Hematopoietic multipotent progenitor cell (in vitro differentiated cells): ENCODE data around the gene IQSEC3. TPM values are rescaled to one million over a fixed set of nuclear protein-coding genes. Genes with fewer than 3 reads are reported as not detected.
A peak's percentile ranks its signal among the peaks of the same experiment; 100 is the strongest.

Source experiments
- DNase-seq, 3 donors: peaks; one replicate each; pipeline ENCODE4 v3.0.0-alpha.2; 2011 to 2015; ENCODE audit warnings: low read depth in 2 of 3, low spot score in 2 of 3
- total RNA-seq: library from RNA; depleted of rRNA; stranded (reverse); fragments of >200 nt; gene quantifications from one replicate; pipeline ENCODE4 v1.2.3, GENCODE V29; 2012

The IQSEC3 gene
- total RNA-seq, 1 donor: 3.8 TPM

GRCh38 chr12:191541-191940 lies 125.0 kb downstream of the IQSEC3 start:
- DNase-seq: no peak

GRCh38 chr12:193261-193660 lies 126.7 kb downstream of the IQSEC3 start:
- no peak for DNase-seq

GRCh38 chr12:194276-194675 lies 127.7 kb downstream of the IQSEC3 start:
- DNase-seq: no peak

GRCh38 chr12:195156-195555 lies 128.6 kb downstream of the IQSEC3 start:
- DNase-seq: no peak

- DNase-seq: no peak
Observed at GRCh38 chr12:195951-196350, 129.4 kb downstream of the IQSEC3 start.

- DNase-seq: no peak
Observed at GRCh38 chr12:196436-196835, 129.9 kb downstream of the IQSEC3 start.

GRCh38 chr12:197347-197746 lies 130.8 kb downstream of the IQSEC3 start:
- no peak for DNase-seq

GRCh38 chr12:197911-198695 lies 131.5 kb downstream of the IQSEC3 start:
- no peak for DNase-seq

- DNase-seq: no peak
Observed at GRCh38 chr12:198705-199104, 132.1 kb downstream of the IQSEC3 start.

GRCh38 chr12:201361-201760 lies 134.8 kb downstream of the IQSEC3 start:
- no peak for DNase-seq

- DNase-seq: no peak
Observed at GRCh38 chr12:202081-202731, 135.6 kb downstream of the IQSEC3 start.

- no peak for DNase-seq
Observed at GRCh38 chr12:203074-203461, 136.5 kb downstream of the IQSEC3 start.

GRCh38 chr12:203462-204260 lies 137.1 kb downstream of the IQSEC3 start:
- peak in 1 of 3 donors; percentile 12 for DNase-seq

- no peak for DNase-seq
Observed at GRCh38 chr12:204261-204678, 137.7 kb downstream of the IQSEC3 start.

- no peak for DNase-seq
Observed at GRCh38 chr12:205026-205425, 138.5 kb downstream of the IQSEC3 start.

- no peak for DNase-seq
Observed at GRCh38 chr12:206746-207440, 140.3 kb downstream of the IQSEC3 start.

GRCh38 chr12:207804-208203 lies 141.2 kb downstream of the IQSEC3 start:
- DNase-seq: no peak

- DNase-seq: no peak
Observed at GRCh38 chr12:208813-209212, 142.2 kb downstream of the IQSEC3 start.

GRCh38 chr12:209246-209645 lies 142.7 kb downstream of the IQSEC3 start:
- DNase-seq: no peak

- no peak for DNase-seq
Observed at GRCh38 chr12:209851-210250, 143.3 kb downstream of the IQSEC3 start.
